Lung (tissue), 12 donors: ENCODE measurements around the gene IRX4. TPM values are rescaled to one million over a fixed set of nuclear protein-coding genes. Genes with fewer than 3 reads are reported as not detected.
A peak's percentile ranks its signal among the peaks of the same experiment; 100 is the strongest.

Experiments used
- ATAC-seq: fragments of 200-7000 bp; cut with Tn5 transposase; one replicate; pipeline ENCODE4 v1.9.1; 2020; ENCODE audit warnings: moderate number of reproducible peaks; ENCODE audit not compliant: insufficient read depth, low FRiP score
- DNase-seq, 3 donors: peaks; one replicate each; pipeline ENCODE4 v3.0.0-alpha.2; 2013 to 2017
- H3K27ac ChIP-seq, 2 donors: one replicate each; pipeline ENCODE4 v1.5.1; 2013; ENCODE audit warnings: mild to moderate bottlenecking in 2 of 2, moderate library complexity in 2 of 2, control low read depth in 1 of 2, inconsistent platforms in 1 of 2, low read depth in 1 of 2, low read length in 1 of 2
- H3K27me3 ChIP-seq, 3 donors: one replicate each; pipeline ENCODE4 v1.5.1; 2013; ENCODE audit warnings: low read length in 2 of 3; ENCODE audit not compliant: control insufficient read depth in 3 of 3, insufficient read depth in 3 of 3
- H3K36me3 ChIP-seq, 4 donors: one replicate each; pipeline ENCODE4 v1.5.1; 2013; ENCODE audit warnings: low read length in 4 of 4, mild to moderate bottlenecking in 1 of 4, moderate library complexity in 1 of 4; ENCODE audit not compliant: control insufficient read depth in 4 of 4, insufficient read depth in 4 of 4
- H3K4me1 ChIP-seq, 5 donors: one replicate each; pipeline ENCODE4 v1.5.1; 2013; ENCODE audit warnings: low read length in 5 of 5, mild to moderate bottlenecking in 2 of 5, moderate library complexity in 1 of 5; ENCODE audit not compliant: control insufficient read depth in 5 of 5, insufficient read depth in 5 of 5
- H3K4me3 ChIP-seq: one replicate; pipeline ENCODE4 v1.5.1; 2013; ENCODE audit warnings: mild to moderate bottlenecking, control low read depth, moderate library complexity
- H3K9ac ChIP-seq, 2 donors: one replicate each; pipeline ENCODE4 v1.5.1; 2013; ENCODE audit warnings: low read length in 2 of 2, control low read depth in 1 of 2; ENCODE audit not compliant: insufficient read depth in 1 of 2
- H3K9me3 ChIP-seq, 4 donors: one replicate each; pipeline ENCODE4 v1.5.1; 2013; ENCODE audit warnings: low read length in 3 of 4, mild to moderate bottlenecking in 1 of 4, moderate library complexity in 1 of 4; ENCODE audit not compliant: control insufficient read depth in 4 of 4, insufficient read depth in 3 of 4
- CTCF ChIP-seq: IDR thresholded peaks from 2 replicates; pipeline ENCODE4 v1.5.1; 2012; ENCODE audit warnings: mild to moderate bottlenecking; ENCODE audit errors: control extremely low read depth, extremely low read depth
- WGBS, 2 donors: extraction: QIAGEN DNeasy Blood & Tissue Kit; methylation state at CpG; one replicate each; pipeline ENCODE4 v1.1.7; 2013; 5-methylcytosine and 5-hydroxymethylcytosine counted together
- polyA plus RNA-seq, 2 donors: library from polyadenylated mRNA; stranded (reverse); fragments of 200-250 nt; gene quantifications; one replicate each; pipeline ENCODE4 v1.2.1, GENCODE V29; 2013
- total RNA-seq, 2 donors: library from RNA; depleted of rRNA in 1 of 2; stranded (reverse); fragments of >200 nt in 1 of 2; gene quantifications; one replicate each; pipeline ENCODE4 v1.2.1, GENCODE V29; 2014 to 2021
- donor health status: control.
- donor health status: control.
- donor health status: Bipolar disorder and iron deficiency.
- donor health status: healthy.
- donor health status: DM: yes; HTN: yes; CAD: no.

IRX4 gene
- total and polyA plus RNA-seq, 4 donors, result 0.02 TPM; not detected in 3

- Histone ChIP-seq H3K9me3 (peaks cover 0 to 9% (median 0%) of the 10 kb centered on the region in 4 donors), H3K4me3 (no peak overlapping the region), H3K27me3 (peaks cover 52 to 80% (median 73%) of the 10 kb centered on the region in 3 donors), H3K9ac (no peak overlapping the region), H3K4me1 (peaks cover 0 to 21% (median 0%) of the 10 kb centered on the region in 5 donors), H3K27ac (peak overlapping the region in 1 of 2 donors; percentile 76), H3K36me3 (no peaks in the 10 kb centered on the region)
- no peak for TF ChIP-seq CTCF
- 3 to 4% methylated on average over 38 to 49 of the region's 49 CpGs for WGBS, 2 donors
- DNase-seq (no peak), ATAC-seq (no peak)
These were observed 1.4 kb upstream of the IRX4 start for GRCh38 chr5:1883925-1884677.

DNA sequence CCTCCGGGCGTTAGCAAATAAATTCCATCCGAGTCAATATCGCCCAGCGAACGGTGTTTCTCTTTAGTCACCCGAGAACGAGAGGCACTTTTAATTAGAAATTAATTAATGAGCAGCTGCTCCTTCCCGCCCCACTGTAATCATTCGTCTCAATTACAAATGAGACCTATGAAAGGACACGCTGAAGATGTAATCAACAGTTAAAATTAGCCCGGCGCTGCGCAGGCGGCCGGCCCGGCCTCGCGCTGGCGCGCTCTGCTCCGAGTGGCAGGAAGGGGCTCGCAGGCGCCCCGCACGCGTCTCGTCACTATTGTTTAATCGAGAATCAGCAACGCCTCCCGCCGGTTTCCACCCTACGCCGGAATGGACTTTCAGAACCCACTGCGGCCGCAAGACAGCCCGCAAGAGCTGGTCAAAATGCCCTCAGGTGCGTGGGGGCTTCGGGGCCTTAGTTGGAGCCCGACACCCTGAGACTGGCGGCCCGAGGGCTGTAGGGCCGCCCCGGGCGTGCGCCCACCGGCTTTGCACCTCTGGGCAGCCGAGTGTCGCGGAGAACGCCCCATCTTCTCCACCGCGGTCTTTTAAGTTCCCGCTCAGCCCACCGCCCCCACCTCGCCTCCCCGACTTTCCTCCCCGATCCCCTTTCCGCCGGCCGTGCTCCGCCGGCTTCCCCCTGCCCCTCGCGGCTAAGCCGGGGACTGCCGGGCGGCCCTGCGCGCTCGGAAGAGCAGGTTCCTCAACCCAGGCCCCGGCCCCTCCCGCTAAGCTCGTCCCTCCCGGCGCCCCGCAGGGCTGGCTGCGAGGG lies 597 bp upstream of the IRX4 start:
- ATAC-seq (no peak), DNase-seq (no peak)
- H3K36me3 ChIP-seq, result no peaks in the 10 kb centered on the region
- 1% methylated on average over 72 to 78 of the region's 78 CpGs for WGBS, 2 donors
- H3K4me1 ChIP-seq, result peaks cover 0 to 21% (median 0%) of the 10 kb centered on the region in 5 donors
- H3K4me3 ChIP-seq, result no peak overlapping the region
- peaks cover 0 to 10% (median 0%) of the 10 kb centered on the region in 4 donors for H3K9me3 ChIP-seq
- no peak overlapping the region for H3K9ac ChIP-seq
- H3K27ac ChIP-seq, result peak overlapping the region in 1 of 2 donors; percentile 76
- no peak for TF ChIP-seq CTCF
- peaks cover 49 to 78% (median 71%) of the 10 kb centered on the region in 3 donors for H3K27me3 ChIP-seq

GRCh38 chr5:1881731-1882336 lies 891 bp downstream of the IRX4 start:
- 10% methylated on average over 52 to 59 of the region's 59 CpGs for WGBS, 2 donors
- no peak overlapping the region for H3K9ac ChIP-seq

More at GRCh38 chr5:1881731-1882336, 891 bp downstream of the IRX4 start:
- Histone ChIP-seq H3K36me3 (no peaks in the 10 kb centered on the region), H3K9me3 (peaks cover 0 to 10% (median 0%) of the 10 kb centered on the region in 4 donors), H3K4me3 (no peak overlapping the region), H3K27ac (no peak overlapping the region), H3K4me1 (peaks cover 0 to 21% (median 0%) of the 10 kb centered on the region in 5 donors), H3K27me3 (peaks cover 57 to 77% (median 63%) of the 10 kb centered on the region in 3 donors)
- TF ChIP-seq CTCF, result no peak
- ATAC-seq (no peak), DNase-seq (no peak)
